Astrocyte of the cerebellum (primary cell): ENCODE measurements around the gene SENP7.
A peak's percentile ranks its signal among the peaks of the same experiment; 100 is the strongest.
"Not testable (repeated sequence)": the region's sequence is repeated elsewhere in the genome, so short reads cannot be mapped to it uniquely, and the experiment has no call there.

Source experiments
- DNase-seq: peaks from one replicate; pipeline ENCODE4 v3.0.0-alpha.2; 2011; ENCODE audit warnings: low read depth
- H3K4me3 ChIP-seq: 2 replicates; pipeline ENCODE4 v1.5.1; 2011; ENCODE audit warnings: mild to moderate bottlenecking, low read depth, low read length, moderate library complexity
- in situ Hi-C: cut with HindIII; loops from 2 replicates; pipeline ENCODE4 v1.10.0; 2017; ENCODE audit warnings: low sequenced_read_pairs
- TF ChIP-seq, protein P1 (sequence below): IDR thresholded peaks from 2 replicates; pipeline ENCODE4 v1.5.1; 2012; ENCODE audit warnings: low read length, low read depth, moderate library complexity, mild to moderate bottlenecking; ENCODE audit errors: missing control alignments

Gene SENP7

DNA sequence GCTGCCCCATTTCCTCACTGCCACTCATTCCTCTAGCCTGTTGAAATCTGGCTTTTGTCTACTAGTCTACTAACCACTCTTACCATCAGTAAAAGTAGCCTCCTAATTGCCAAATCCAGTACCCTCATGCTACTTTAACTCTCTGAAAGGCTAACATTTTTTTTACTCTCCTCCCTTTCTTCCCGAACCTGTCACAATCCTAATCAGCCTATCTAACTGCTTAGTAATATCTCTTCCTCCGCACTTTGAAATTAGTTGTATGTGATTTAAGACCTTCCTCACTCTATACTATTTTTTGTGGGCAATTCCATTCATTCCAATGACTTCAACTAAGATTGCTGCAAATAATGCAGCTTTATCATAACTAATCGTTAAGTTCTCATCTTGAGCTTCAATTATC is 3.7 kb downstream of the SENP7 start:
- DNase-seq, result no peak
- in situ Hi-C loops, result no loop called here
- no peak overlapping the region for H3K4me3 ChIP-seq
- TF ChIP-seq, protein P1, sequence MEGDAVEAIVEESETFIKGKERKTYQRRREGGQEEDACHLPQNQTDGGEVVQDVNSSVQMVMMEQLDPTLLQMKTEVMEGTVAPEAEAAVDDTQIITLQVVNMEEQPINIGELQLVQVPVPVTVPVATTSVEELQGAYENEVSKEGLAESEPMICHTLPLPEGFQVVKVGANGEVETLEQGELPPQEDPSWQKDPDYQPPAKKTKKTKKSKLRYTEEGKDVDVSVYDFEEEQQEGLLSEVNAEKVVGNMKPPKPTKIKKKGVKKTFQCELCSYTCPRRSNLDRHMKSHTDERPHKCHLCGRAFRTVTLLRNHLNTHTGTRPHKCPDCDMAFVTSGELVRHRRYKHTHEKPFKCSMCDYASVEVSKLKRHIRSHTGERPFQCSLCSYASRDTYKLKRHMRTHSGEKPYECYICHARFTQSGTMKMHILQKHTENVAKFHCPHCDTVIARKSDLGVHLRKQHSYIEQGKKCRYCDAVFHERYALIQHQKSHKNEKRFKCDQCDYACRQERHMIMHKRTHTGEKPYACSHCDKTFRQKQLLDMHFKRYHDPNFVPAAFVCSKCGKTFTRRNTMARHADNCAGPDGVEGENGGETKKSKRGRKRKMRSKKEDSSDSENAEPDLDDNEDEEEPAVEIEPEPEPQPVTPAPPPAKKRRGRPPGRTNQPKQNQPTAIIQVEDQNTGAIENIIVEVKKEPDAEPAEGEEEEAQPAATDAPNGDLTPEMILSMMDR, result no peak

DNA sequence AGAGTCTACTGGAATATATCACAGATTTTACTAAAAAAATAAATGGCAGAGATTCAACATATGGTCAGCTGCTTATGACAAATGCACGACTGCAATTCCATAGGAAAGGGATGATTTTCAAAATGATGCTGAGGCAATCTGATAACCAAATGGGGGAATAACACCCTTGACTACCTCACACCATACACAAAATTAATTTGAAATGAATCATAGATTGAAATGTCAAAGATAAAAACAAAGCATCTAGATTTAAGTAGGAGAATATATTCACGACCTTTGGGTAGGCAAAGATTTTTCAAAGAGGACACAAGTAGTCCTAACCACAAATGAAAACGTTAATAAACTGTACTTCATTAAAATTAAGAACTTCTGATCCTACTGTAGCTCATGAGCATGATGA is 11.2 kb downstream of the SENP7 start:
- in situ Hi-C loops, result no loop called here
- TF ChIP-seq, protein P1, result no peak

DNA sequence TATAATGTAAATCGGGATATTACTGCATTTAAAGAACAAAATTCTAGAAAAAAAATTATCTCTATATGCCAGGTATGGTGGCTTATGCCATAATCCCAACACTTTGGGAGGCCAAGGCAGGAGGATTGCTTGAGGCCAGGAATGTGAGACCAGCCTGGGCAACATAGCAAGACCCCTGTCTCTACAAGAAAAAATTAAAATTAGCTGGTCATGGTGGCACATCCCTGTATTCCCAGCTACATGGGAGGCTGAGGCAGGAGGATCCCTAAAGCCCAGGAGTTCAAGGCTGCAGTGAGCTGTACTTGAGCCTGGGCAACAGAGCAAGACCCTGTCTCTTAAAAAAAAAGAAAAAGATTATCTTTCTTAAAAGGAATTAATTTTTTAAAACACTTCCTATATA is 12.8 kb downstream of the SENP7 start:
- H3K4me3 ChIP-seq, result no peak overlapping the region
- DNase-seq, result no peak
- in situ Hi-C loops, result no loop called here
- TF ChIP-seq, protein P1, result no peak

More for the DNA sequence above, 11.2 kb downstream of the SENP7 start:
- no peak overlapping the region for H3K4me3 ChIP-seq
- no peak for DNase-seq

DNA sequence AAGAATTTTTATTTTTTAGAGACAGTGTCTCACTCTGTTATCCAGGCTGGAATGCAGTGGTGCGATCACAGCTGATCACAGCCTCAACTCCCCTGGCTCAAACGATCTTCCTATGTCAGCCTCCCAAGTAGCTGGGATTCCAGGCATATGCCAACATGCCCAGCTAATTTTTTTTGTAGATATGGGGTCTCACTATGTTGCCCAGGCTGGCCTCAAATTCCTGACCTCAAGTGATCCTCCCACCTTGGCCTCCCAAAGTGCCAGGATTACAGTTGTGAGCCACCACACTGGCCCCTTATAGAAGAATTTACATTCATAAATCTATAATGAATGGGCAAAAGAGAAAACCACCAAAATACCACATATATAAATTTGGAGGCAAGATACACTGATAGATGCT is 15.2 kb downstream of the SENP7 start:
- H3K4me3 ChIP-seq, result no peak overlapping the region
- no peak for DNase-seq
- in situ Hi-C loops, result no loop called here
- TF ChIP-seq, protein P1, result no peak

DNA sequence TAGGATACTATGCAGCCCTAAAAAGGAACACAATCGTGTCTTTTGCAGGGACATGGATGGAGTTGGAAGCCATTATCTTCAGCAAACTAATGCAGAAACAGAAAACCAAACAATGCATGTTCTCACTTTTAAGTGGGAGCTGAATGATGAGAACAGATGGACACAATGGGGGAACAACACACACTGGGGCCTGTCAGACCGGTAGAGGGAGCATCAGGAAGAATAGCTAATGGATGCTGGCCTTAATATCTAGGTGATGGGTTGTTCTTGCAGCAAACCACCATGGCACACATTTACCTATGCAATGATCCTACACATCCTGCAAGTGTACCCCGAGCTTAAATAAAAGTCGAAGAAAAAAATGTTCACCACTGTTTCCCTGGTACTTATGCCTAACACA is 17.5 kb downstream of the SENP7 start:
- DNase-seq, result no peak
- H3K4me3 ChIP-seq, result no peak overlapping the region
- TF ChIP-seq, protein P1, result peak; percentile 6
- in situ Hi-C loops, result no loop called here

DNA sequence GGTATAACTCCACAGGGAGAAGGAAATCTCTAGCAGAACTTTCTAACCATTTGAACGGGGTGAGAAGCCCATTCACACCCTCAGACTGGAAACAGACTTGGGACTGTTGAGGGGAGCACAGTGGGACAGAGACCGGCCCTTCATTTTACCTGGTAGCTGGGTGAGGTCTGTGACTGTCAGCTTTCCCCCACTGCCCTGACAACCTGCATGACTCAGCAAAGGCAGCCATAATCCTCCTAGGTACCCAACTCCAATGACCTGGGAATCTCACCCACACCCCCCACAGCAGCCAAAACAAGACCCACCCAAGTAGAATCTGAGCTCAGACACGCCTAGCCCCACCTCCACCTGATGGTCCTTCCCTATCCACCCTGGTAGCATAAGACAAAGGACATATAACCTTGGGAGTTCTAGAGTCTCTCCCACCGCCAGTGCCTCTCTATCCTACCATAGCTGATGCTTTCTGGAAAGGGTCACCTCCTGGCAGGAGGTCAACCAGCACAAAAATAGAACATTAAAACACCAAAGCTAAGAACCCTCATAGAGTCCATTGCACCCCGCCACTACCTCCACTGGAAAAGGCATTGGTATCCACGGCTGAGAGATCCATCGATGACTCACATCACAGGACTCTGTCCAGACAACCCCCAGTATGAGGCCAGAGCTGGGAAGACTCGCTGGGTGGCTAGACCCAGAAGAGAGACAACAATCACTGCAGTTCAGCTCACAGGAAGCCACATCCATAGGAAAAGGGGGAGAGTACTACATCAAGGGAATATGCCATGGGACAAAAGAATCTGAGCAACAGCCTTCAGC is 28.0 kb downstream of the SENP7 start:
- in situ Hi-C loops, result no loop called here
- H3K4me3 ChIP-seq, result no peak overlapping the region
- TF ChIP-seq, protein P1, result no peak
- DNase-seq, result peak; percentile 5

DNA sequence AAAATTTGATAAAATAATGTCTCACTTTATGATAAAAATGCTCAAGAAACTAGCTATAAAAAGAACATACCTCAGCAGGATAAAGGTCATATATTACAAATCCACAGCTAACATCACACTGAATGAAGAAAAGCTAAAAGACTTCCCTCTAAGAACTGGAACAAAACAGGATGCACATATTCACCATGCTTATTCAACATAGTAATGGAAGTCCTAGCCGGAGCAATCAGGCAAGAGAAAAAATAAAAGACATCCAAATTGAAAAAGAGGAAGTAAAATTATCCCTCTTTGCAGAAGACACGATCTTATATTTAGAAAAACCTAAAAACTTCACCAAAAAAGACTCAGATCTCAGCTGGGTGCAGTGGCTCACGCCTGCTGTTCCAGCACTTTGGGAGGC is 34.0 kb downstream of the SENP7 start:
- no peak overlapping the region for H3K4me3 ChIP-seq
- TF ChIP-seq, protein P1, result no peak
- DNase-seq, result no peak
- in situ Hi-C loops, result no loop called here

DNA sequence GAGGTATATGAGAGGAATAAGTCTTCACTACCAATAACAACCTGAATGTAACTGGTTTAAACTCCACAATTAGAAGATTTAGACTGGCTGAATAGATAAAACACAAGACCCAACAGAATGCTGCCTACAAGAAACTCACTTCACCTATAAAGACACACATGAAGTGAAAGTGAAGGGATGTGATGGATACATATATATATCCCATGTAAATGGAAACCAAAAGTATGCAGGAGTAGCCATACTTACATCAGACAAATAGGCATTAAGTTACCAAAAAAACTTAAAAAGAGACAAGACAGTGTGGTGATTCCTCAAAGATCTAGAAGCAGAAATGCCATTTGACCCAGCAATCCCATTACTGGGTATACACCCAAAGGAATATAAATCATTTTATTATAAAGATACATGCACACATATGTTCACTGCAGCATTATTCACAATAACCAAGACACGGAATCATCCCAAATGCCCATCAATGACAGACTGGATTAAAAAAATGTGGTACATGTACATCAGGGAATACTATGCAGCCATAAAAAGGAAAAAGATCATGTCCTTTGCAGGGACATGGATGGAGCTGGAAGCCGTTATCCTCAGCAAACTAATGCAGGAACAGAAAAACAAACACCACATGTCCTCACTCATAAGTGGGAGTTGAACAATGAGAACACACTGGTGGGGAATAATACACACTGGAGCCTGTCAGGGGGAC is 38.0 kb downstream of the SENP7 start:
- in situ Hi-C loops, result not testable (repeated sequence)

DNA sequence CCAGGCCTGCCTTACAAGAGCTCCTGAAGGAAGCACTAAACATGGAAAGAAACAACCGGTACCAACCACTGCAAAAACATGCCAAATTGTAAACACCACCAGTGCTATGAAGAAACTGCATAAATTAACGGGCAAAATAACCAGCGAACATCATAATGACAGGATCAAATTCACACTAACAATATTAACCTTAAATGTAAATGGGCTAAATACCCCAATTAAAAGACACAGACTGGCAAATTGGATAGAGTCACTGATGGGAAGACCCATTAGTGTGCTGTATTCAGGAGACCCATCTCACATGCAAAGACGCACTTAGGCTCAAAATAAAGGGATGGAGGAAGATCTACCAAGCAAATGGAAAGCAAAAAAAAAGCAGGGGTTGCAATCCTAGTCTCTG is 44.3 kb downstream of the SENP7 start:
- H3K4me3 ChIP-seq, in situ Hi-C loops, DNase-seq: not testable (repeated sequence)

More for the DNA sequence above, 38.0 kb downstream of the SENP7 start:
- H3K4me3 ChIP-seq, DNase-seq: not testable (repeated sequence)
